Left renal cortex interstitium (tissue), 4 donors: ENCODE measurements around the gene PIGV. TPM values are rescaled to one million over a fixed set of nuclear protein-coding genes. Genes with fewer than 3 reads are reported as not detected.

Source experiments
- DNase-seq, 4 donors: peaks; one replicate each; pipeline ENCODE4 v3.0.0-alpha.2; 2013; ENCODE audit warnings: low read depth in 4 of 4, low spot score in 2 of 4, missing footprints in 1 of 4
- polyA plus RNA-seq, 4 donors: library from polyadenylated mRNA; unstranded; fragments of 120-200 nt; gene quantifications; one replicate each; pipeline ENCODE4 v1.2.1, GENCODE V29; 2013; ENCODE audit not compliant: insufficient read length in 4 of 4

The PIGV gene
- polyA plus RNA-seq, 4 donors = 16.8 to 19.6 (median 17.6) TPM

DNA sequence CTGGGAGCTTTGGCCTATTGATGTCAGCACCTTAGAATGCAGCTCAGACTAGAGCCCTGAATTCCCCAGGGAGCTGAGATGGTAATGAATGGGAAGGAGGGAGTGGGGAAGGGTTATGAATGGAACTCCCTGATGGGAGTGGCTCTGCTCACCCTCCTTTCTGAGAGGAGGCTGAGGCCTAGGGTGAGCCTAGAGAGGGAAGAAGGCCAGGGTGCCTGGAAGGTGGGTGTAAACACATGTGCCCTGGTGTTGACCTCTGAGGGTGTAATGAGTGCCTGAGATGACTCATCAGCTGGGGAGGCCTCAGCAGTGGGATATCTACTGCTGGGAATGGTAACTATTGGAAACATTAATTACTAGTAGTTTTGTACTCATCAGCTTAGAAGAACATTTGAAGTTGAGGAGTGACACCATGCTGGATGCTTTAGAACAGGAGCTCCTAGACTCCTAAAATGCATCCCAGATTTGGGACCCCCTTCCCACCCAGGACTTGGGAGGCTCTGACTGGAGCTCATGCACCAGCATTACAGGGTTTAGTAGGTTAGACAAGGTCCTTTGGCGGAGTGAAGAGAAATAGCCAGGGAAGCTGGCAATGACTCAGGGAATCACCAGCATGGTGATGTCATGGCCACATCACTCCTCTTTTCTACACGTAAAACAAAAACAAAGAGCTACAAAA, 16.0 kb upstream of the PIGV start:
- DNase-seq = no peak

- DNase-seq = no peak
Observed at GRCh38 chr1:26772687-26773086, 15.1 kb upstream of the PIGV start.

DNA sequence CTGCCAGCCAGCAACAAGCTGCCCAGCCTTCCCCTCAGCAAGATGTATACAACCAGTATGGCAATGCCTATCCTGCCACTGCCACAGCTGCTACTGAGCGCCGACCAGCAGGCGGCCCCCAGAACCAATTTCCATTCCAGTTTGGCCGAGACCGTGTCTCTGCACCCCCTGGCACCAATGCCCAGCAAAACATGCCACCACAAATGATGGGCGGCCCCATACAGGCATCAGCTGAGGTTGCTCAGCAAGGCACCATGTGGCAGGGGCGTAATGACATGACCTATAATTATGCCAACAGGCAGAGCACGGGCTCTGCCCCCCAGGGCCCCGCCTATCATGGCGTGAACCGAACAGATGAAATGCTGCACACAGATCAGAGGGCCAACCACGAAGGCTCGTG, 13.3 kb upstream of the PIGV start:
- no peak for DNase-seq

DNA sequence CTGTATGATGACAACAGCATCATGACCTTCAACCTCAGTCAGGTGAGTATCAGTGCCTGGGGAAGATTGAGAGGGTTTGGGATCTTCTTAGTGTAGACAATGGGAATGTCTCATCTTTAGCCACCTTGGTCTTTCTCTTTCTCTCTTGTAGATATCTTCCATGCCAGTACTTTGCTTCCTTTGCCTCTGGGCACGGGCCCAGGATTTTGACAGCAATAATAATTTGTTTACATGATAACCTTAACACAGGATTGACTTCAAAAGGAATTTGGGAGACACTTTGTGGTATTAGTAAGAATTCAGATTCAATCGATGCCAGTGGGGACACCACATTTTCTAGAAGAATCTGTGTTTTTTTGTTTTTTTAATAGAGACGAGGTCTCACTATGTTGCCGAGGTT, 12.1 kb upstream of the PIGV start:
- no peak for DNase-seq

DNA sequence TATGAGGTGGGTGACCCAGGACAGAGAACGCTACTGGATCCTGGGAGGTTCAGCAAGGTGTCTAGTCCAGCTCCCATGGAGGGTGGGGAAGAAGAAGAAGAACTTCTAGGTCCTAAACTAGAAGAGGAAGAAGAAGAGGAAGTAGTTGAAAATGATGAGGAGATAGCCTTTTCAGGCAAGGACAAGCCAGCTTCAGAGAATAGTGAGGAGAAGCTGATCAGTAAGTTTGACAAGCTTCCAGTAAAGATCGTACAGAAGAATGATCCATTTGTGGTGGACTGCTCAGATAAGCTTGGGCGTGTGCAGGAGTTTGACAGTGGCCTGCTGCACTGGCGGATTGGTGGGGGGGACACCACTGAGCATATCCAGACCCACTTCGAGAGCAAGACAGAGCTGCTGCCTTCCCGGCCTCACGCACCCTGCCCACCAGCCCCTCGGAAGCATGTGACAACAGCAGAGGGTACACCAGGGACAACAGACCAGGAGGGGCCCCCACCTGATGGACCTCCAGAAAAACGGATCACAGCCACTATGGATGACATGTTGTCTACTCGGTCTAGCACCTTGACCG, 8.6 kb upstream of the PIGV start:
- no peak for DNase-seq

DNA sequence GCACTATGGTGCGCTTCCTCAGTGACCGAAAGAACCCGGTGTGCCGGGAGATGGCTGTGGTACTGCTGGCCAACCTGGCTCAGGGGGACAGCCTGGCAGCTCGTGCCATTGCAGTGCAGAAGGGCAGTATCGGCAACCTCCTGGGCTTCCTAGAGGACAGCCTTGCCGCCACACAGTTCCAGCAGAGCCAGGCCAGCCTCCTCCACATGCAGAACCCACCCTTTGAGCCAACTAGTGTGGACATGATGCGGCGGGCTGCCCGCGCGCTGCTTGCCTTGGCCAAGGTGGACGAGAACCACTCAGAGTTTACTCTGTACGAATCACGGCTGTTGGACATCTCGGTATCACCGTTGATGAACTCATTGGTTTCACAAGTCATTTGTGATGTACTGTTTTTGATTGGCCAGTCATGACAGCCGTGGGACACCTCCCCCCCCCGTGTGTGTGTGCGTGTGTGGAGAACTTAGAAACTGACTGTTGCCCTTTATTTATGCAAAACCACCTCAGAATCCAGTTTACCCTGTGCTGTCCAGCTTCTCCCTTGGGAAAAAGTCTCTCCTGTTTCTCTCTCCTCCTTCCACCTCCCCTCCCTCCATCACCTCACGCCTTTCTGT, 7.3 kb upstream of the PIGV start:
- DNase-seq = no peak

GRCh38 chr1:26781206-26781825, 6.4 kb upstream of the PIGV start:
- no peak for DNase-seq

GRCh38 chr1:26782521-26783212, 5.1 kb upstream of the PIGV start:
- no peak for DNase-seq

DNA sequence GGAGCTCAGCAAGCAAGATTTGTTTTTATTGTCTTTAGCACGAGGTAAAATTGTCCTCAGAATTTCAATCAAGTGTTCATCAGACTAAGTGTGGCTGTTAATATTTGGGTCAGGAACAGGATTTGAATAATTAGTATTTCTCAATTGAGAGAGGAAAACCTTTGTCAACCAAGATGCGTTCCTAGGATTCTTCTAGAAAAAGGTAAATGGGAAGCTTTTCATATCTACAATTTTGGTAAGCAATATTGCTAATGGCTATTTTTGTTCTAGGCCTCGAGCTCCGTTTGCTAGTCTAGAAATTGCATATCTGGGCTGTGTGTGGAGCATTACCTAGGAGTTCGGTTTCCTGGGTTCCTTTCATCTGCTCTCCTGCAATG, 4.1 kb upstream of the PIGV start:
- DNase-seq = no peak

DNA sequence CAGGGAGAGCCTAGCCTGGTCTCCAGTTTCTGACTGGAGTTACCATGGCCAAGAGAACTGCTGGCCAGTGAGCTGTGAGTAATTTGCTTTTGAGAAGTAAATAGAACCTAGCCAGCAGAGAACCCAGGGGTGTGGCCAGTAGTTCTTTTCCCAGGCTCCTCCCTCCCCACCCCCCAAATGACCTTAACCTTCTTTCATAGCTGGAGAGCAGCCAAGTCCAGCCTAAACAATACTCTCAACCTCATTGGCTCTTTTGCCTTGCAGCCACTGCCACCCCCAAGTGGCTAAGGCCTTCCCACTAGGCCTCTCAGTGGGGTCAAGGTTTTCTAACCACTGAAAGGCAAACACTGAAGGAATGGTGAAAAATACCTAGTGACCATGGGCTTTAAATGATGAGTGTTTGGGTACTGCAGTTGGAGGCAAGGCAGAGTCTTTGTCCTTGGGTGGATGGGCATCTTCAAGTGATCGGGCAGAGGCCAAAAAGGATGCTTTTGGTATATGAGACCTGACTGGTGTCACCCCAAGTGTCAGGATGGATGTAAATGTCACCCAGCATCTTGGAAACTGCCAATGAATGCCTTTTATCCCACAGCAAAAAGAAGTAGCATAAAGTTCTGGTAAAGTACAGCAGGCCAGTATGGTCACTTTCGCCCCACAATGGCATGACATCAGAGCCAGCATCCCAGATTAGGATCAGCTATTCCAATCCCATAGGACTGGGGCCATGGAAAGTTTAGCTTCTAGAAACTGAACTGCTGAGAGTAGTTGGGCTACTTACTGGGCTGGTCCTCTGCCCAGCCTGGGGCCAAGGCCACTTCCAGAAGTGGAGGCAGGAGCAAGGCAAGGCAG, 3.5 kb upstream of the PIGV start:
- DNase-seq = peak in 1 of 4 donors; percentile 46

GRCh38 chr1:26784886-26785285, 2.9 kb upstream of the PIGV start:
- DNase-seq = no peak

GRCh38 chr1:26785611-26786436, 1.9 kb upstream of the PIGV start:
- no peak for DNase-seq

- no peak for DNase-seq
Observed at GRCh38 chr1:26786437-26787380, 1.0 kb upstream of the PIGV start.

- DNase-seq = no peak
Observed at GRCh38 chr1:26787381-26787705, 407 bp upstream of the PIGV start.

- no peak for DNase-seq
Observed at GRCh38 chr1:26788515-26788785, 700 bp downstream of the PIGV start.

DNA sequence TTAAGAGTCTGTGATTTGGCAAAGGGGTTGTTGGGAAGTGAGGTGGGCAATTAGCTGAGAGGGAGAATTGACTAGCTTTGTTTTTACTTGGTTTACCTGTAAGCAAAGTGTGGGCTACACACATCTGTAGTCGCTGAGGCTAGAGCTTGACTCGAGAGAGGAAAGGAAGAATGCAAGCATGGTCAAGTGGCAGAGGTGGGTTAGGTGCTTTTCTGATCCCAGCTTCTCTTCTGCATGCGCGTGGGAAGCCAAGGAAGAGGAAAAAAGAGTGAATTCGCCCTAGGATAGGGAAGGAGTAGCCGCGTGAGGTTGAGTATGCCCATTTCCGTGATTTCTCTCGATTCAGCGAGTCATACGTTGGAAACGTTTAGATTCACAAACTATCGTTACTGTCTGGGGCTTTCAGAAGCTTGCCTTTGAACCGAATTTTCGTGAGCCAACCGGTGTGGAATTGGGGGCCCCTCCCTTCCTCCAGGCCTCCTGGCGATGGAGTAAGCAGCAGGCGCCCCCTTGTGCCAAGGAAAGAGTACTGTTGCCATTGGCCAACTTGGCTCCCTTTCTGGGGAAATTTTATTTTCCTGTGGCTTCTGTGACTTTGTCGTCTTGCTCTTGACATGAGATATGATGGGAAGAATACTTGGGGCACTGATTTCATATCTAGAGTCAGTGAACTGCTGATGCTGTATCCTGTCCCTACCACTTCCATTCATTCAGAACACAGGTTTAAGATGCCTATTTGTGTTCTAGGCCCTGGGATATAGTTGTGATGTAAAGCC, 1.3 kb downstream of the PIGV start:
- DNase-seq = peak in 3 of 4 donors; percentile 68 to 79 (median 74)

DNA sequence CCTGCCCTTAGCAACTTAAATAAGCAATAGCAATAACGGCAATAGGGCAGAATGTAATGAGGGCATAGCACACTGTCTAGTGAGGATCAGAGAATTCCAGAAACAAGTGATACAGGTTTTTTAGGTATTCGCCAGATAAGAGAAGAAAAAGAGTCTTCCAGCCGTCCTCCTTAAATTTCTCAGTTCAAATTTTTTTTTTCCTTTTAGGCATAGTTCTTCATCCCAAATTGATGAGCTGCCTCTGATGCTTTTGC, 1.8 kb downstream of the PIGV start:
- no peak for DNase-seq

DNA sequence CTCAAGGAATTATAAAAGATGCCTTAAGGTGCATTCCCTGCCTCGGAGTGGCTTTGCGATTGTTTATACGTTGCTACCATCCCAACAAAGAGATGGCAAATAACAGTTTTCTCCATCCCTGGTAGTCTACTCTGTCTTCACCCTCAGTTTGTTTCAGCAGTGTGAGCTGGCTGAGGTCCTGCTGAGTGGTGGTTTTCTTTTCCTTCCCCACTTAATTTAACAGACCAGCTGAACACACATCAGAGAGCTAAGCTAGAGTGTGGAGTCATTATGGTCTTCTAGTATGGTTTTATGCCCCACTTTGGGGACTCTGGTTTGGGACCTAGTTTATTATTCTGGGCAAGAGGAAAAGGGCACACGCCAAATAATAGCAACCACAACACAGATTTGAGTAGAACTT, 2.2 kb downstream of the PIGV start:
- no peak for DNase-seq
